Measurements from ENCODE around the gene SLC25A44.

The SLC25A44 gene, protein sequence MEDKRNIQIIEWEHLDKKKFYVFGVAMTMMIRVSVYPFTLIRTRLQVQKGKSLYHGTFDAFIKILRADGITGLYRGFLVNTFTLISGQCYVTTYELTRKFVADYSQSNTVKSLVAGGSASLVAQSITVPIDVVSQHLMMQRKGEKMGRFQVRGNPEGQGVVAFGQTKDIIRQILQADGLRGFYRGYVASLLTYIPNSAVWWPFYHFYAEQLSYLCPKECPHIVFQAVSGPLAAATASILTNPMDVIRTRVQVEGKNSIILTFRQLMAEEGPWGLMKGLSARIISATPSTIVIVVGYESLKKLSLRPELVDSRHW

DNA sequence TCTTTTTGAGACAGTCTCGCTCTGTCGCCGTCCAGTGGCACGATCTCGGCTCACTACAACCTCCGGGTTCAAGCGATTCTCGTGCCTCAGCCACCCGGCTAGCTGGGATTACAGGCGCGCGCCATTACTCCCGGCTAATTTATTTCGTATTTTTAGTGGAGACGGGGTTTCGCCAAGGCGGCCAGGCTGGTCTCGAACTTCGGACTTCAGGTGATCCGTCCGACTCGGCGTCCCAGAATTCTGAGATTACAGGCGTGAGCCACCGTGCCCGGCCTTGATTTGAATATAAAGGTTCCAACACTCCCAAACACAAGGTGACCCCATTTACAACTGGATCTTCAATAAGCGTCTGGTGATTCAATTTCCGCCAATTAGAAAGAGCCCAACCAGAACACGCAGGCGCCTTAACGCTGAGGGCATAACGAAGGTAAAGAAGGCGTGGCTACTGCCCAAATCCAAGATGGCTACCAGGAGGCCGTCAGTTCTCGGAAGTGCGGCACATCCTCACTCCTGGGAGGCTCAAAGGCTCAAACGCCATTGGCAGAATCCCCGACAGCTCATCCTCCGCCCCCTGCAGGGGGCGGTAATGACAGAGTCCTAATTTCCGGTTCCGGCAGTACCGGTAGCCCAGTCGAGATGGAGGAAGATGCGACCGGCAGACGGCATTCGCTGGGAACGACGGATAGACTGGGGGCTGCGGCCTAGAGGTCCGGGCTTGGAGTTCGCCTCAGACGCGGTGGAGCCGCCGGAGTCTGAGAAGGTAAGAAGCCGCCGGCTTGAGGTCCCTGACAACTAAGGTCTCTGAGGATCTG is at the start of gene SLC25A44:
SLC25A44 (plus strand) TSS at position 617 of the 812 bp plus-strand sequence. CDS start 5,744 bp downstream, outside the sequence.
- peak; percentile 99 for DNase-seq

DNA sequence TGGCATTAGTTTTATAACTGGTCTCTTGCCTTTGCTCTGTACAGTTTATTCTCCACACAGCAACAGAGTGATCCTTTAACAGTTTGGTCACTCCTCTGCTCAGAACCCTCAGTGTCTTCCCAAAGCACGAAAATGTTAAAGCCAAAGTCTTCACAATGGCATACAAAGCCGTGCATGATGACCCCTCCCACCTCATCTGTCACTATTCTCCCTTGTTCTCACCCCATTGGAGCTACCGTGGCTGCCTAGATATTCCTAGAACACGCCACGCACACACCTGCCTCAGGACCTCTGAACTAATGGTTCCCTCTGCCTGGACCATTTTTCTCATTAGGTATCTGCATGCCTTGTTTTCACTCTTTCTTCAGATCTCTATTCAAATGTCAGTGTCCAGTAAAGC is 49.2 kb upstream of the SLC25A44 start:
- no peak for DNase-seq

DNA sequence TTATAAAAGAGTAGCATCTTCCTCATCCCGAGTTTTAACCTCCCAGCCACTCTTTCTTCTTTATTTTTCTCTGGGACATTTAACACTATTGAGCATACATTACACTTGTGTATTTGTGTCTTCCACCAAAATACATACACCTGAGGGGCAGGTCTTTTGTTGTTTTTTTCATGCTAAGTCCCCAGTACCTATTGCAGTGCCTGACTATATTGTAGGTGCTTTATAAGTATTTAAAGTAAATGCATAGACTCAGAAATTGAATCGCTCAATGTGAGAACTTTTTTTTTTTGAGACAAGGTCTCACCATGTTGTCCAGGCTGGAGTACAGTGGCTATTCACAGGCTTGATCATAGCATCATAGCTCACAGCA is 48.3 kb upstream of the SLC25A44 start:
- no peak for DNase-seq

DNA sequence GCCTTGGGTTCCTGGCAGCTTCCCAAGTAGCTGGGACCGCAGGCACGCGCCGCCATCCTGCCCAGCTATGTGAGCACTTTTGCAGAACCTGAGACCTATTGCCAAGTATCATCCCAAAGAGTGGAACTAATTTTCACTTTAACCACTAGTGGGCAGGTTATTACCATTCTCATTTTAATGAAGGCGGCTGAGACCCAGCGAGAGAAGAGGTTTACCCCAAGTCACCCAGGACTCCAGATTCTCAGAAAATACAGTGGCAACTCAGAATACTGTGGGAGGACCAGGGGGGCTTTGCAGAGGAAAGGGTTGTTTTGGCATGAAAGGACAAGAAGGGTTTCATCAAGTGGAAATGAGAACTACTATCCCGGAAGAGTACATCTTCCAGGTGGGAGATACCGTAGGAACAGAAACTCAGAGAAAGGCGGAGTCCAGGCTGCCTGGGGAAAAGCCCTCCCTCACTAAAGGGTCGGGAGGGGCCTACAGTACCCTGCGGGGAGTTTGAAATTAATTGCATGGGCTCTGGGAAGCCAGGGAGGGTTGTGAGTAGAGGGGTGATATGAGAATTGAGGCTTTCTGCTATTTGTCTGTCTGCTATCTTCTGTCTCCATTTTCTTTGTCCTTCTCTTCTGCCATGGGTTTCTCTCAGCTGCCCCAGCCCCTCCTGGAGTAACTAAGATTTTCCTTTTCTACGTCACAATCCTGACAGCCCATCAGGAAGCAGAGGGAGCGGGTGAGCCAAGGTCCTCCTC is 47.7 kb upstream of the SLC25A44 start:
- peak; percentile 85 for DNase-seq

DNA sequence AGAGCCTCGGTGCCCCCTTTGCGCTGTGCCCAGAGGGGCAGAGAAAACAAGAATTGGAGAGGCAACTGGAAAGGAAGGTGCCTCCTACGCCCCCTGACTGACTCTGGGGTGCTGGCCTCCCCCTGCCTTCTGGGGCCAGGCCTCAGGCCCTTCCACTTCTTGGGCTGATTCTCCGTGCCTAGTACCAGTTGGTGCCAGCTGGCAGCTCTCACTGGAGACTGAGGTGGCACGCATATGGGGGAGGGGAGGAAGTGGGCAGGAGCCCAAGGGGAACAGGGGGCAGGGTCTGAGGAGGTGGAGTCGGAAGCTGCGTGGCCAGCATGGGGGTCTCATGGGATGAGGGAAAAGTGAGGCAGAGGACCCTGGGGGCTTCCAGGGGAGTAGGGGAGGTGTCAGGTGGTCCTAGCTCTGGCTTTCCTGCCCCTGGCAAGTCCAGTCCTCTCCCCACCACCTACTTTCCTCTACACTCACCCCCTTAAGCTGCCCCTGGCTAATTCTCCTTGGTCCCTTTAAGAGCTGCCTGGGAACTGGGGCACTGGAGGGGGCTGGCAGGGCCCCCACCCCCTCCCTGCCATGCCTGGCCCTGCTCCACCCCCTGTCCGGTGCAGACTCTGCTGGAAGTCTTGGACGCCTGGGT is 47.0 kb upstream of the SLC25A44 start:
- DNase-seq = no peak

DNA sequence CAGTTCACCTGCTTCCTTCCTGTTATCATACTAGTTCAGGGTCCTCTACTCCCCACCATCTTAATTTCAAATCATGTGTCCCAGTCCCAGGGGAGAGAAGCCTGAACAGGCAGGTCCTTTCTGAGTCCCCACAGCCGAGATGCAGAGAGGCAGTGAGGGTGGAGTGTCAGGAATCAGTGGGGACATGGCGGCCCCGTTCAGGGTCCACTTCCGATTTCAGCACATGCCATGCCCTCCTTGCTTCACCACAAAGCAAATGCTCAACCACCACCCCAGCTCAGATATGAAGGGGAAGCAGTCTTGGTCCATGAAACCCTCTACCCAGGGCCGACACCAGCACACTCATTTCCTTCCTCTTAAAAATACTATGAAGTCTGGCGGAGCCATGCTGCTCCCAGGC is 45.7 kb upstream of the SLC25A44 start:
- no peak for DNase-seq

DNA sequence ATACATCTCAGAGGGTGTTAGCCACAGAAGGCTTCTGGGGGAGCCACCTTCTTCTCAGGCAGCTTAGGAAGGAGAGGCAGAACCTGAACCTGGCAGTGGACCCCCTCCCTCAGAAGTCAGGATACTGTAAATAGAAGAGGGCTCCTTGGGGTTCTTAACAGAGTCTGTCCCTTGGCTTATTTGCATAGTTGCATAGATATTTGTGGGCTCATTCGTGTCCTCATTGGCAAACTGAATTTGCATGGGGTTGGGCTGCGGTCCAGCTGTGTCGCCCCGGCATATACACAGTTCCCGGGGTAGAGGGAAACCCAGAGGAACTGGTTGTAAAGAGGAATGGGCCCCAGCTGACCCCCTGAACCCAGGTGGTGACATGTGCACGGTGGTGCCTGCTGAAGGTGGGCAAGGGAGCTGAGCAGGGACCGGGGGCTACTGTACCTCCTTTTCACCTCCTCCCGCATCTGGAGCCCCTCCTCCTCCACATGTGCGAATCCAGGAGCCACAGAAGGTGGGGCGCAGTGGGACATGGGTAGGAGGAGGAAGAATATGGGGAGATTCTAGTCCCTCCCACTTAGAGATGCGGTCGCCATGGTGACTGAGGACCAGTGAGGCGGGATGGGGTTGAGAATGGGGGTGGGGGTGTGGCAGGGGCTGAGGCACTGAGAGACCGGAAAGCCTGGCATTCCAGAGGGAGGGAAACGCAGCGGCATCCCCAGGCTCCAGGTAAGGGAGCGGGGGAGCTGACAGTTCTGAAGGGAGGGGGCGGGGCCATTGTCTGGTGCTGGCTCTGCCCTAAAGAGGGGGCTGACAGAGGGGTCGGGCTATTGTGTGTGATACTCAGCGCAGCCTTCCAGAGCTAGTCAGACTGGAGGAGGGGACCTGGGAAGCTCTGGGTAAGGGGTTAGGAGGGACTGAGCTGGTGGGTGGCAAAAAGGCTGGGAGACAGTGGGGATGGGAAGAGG is 44.3 kb upstream of the SLC25A44 start:
- DNase-seq = no peak

DNA sequence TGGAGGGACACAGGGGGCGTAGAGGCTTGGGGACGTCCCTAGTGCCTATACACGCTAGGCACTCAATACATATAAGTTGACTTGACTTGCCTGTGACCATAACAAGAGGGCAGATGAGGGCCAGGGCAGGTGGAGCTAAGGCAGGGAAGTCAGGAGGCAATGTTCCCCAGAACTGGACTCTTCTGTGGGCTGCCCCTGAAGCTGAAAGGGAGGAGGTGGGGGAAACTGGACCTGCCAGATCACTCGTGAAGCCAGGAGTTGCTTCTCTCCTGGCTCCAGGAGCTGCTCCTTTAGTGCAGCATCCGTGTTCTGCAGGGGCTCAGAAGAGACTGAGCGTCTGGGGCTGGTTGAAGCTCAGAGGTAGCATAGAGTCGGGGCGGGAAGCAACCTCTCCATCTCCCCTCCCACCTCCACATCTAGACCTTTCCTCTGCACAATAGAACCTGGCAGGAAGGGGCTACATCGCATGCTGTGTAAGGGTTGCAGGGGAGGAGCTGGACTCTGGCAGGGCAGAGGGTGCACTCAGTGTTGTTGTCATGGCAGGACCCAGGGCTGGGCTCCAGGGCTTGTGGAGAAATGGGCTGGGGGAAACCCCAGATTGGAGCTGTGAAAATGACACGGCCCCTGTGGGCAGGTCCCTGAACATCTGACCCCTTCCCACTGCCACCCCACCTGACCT is 43.4 kb upstream of the SLC25A44 start:
- no peak for DNase-seq

DNA sequence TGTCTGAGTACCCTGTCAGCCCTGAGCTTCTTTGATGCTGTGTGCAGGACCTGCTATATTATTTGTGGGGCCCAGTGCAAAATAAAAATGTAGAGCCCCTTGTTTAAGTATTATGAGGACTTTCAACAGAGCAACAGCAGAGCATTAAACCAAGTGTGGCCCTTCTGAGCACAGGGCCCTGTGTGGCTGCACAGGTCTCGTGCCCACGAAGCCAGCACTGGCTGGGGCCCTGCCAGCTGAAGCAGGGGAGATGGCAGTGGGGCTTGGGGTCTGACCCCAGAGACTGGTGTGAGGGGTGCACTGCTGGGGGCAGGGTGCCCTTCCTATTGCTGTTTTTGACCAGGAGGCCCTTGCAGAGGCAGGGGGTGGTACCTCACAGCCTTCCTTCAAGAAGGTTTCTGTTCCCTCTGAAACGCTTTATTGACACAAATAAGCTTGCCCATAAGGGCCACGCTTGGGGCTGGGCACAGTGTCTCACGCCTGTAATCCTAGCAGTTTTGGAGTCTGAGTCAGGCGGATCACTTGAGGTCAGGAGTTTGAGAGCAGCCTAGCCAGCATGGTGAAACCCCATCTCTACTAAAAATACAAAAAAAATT is 42.7 kb upstream of the SLC25A44 start:
- no peak for DNase-seq

DNA sequence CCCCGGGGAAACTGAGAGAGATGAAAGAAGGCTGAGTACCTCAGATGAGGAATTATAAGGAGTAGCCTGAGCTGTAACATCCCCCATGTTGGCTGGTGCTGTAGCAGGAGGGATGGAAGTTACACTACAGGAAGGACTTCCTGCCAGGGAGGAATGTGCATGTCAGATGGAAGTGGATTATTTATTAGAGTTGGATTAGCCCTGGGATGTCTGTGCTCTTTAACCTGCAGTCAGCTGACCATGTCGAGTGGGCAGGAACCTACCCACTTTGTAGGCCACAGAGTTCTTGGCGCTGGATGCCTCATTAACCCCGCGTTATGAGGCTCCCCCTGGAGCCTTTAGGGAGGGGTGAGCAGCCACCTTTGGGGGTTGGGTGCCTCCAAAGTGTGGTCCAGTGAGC is 41.3 kb upstream of the SLC25A44 start:
- DNase-seq = no peak

DNA sequence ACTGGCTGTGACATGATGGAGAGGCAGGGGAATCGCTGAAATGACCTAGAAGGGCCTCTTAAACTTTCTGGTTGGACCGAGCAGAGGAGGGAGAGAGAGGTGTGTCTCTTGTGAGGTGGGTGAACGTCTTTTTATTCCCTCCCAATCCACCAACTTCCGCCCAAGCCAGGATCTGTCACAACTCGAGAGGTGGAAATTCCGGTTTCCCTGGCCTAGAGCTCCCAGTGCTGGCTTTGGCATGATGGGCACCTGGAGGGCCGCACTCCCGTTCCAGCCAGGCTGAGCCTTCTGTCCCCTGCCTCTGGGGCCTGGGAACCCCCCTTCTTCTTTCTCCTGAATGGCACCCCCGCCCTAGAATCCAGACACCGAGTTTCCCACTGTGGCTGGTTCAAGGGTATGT is 40.5 kb upstream of the SLC25A44 start, which contains the start of gene SEMA4A:
SEMA4A (plus strand) TSS at position 224 of the 400 bp plus-strand sequence. CDS start 994 bp downstream, outside the sequence.
- DNase-seq = no peak

DNA sequence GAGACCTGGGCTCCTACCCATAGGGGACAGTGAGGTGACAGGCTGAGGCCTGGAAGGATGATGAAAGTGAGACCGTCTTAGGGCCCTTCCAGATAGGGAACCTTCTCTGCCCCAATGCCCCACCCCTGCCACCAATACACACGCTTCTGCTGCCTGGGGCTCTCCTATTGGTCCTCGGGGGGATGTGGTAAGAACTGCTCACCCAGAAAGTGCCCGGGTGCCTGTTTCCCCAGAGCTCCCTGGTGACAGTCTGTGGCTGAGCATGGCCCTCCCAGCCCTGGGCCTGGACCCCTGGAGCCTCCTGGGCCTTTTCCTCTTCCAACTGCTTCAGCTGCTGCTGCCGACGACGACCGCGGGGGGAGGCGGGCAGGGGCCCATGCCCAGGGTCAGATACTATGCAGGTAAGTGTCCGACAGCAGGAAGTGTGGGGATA is 39.6 kb upstream of the SLC25A44 start:
- peak; percentile 72 for DNase-seq

DNA sequence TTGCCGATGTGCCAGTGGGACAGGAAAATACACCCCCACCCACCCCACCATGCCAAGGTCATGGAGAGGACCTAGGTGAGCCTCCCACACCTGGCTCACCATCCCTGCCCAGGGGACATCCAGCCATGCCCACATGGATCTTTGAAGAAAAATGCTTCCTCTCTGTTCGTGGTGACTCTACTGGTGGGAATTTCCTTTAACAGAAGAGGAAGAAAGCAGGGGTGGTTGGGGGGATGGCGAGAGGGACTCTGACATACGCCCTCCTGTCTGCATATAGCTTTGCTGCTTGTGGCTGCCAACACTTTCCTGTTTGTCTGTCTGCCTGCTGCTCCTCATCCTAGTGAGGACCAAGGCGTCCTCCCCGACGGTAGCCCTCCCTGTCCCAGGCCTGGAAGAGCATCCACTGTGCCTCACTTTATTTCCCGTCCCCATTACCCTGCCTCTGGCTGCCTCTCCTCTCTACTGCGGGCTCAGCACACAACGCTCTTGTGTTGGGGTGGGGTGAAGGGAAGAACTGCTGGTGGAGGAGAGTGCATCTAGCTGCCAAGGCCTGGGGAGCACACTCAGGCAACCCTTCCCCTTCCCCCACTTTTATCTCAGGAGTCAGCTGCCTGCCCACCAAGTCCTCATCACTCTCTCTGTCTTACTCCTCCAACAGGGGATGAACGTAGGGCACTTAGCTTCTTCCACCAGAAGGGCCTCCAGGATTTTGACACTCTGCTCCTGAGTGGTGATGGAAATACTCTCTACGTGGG is 38.0 kb upstream of the SLC25A44 start:
- DNase-seq = no peak

DNA sequence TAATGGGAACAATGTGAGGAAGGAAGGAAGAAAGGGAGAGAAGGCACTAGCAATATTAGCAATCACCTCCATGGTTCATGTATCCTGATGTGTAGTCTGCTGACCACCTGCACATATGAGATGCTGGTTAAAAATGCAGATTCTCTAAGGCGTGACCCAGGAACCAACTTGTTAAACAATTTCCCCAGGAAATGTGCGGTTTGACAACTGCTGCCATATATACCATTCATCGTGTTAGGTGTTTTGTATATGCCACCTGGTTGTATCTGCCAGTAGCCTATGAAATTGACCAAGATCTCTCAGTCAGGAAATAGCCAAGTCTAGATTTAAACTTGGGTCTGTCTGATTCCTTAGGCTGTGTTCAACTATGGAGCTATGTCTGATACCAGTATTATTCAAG is 36.4 kb upstream of the SLC25A44 start:
- no peak for DNase-seq

DNA sequence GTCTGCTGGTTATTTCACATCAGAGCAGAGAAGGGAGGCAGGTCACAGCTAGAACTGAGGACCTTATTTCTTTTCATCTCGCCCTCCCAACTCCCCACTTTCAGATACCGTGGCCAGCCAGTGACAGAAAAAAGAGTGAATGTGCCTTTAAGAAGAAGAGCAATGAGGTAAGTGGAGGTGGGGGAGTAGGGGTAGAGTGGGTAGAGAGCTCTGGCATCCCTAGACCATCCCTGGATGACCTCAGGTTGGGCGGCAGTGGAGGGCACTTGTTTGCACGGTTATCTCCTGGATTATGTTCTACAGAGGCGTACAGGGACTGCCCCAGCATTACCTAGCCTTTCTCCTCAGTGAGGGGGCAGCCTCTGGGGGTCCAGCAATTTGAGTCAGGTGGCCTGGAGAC is 35.9 kb upstream of the SLC25A44 start:
- no peak for DNase-seq

DNA sequence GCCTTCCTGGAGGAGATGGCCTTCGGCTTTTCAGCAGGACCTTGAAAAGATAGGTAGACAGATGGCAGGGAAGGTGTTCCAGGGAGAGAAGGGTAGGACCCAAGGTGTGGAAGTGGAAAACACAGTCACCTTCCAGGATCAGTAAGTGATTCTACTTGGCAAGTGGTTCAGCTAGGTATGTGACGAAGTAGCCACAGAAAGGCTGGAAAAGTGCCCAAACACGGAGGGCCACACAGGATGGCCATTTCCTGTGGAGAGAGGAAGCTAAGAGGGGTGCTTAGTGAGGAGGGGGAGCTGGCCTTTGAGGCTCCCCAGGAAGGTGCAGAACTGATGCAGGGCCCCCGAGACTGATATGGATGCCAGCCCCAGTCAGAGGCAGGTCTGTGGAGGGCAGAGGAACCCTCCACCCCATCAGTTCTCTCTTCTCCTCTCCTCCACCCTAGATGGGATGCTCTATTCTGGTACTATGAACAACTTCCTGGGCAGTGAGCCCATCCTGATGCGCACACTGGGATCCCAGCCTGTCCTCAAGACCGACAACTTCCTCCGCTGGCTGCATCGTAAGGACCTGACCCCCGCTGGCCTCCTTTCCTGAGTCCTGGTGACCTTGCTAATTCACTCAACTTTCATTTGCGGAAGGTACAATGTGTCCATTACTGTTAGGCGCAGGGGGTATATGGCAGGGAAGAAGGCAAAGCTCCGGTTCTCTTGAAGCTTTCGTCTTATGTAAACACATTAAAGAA is 33.7 kb upstream of the SLC25A44 start:
- DNase-seq = no peak

DNA sequence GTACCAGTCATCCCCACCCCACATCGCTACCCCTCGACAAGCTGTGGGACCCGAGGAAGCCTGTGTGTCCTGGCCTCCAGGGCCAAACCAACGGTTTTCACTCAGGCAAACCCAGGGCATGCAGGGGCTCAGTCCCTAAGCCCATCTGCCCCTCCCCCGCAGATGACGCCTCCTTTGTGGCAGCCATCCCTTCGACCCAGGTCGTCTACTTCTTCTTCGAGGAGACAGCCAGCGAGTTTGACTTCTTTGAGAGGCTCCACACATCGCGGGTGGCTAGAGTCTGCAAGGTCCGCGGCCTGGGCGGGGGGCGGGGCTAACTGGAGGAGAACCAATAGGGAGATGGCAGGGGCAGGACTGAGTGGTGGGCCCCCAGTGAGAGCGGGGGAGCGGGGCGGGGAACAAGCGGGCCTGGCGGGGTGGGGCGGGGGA is 33.1 kb upstream of the SLC25A44 start:
- DNase-seq = peak; percentile 69

DNA sequence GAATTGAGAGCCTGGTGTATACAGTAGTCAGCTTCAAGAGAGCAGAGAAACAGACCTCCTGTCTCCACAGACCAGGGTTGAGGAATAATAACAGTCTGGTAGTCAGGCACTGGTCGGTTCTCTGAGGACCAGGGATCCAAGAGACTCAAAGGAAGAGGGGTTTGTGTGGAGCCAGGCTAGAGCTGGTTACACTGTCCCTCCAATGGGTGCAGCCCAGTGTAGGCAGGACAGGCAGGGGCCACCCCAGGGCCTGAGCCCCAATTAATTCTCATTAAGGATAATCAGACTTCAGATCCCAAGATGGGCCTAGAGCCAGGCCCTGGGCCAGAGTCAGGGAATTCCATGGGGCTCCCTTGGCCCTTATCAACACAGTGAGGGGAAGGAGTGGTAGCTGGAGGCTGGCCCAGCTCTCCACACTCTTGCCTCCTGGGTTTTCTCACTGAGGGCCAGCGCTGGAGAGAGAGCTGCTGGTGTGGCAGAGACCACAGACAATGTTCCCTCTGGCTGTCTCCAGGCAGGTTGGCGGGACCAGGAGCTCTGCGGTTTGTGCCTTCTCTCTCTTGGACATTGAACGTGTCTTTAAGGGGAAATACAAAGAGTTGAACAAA is 31.4 kb upstream of the SLC25A44 start:
- no peak for DNase-seq

DNA sequence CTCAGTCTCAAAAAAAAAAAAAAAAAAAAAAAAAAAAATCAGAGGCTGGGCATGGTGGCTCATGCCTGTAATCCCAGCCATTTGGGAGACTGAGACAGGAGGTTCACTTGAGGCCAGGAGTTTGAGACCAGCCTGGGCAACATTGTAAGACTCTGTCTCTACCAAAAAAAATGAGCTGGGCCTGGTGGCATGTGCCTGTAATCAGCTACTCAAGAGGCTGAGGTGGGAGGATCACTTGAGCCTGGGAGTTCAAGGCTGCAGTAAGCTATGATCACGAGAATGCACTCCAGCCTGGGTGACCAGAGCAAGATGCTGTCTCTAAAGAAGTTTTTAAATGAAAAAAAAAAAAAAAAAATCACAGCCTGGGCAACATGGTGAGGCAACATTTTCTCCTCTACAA is 30.2 kb upstream of the SLC25A44 start:
- DNase-seq = no peak

All from activated CD4-positive, alpha-beta T cell treated with anti-CD3 and anti-CD28 coated beads, Interleukin-2, amount 50 U/mL, for 16 hours (primary cell).